D721Med (cell line): ENCODE data around the gene CA9.

ENCODE experiments used
- DNase-seq: peaks from one replicate; pipeline ENCODE4 v3.0.0; 2011; ENCODE audit warnings: low spot score; ENCODE audit not compliant: insufficient read length
- FAIRE-seq: peaks from 2 replicates; lab custom pipeline; 2011; peaks lifted over from hg19 to GRCh38; lab: Jason Lieb, UNC
- CTCF ChIP-seq: IDR thresholded peaks from 2 replicates; pipeline ENCODE4 v1.5.1; 2012; ENCODE audit warnings: mild to moderate bottlenecking, control low read depth; ENCODE audit not compliant: insufficient read depth; ENCODE audit errors: missing control alignments

Gene CA9

GRCh38 chr9:35685506-35685905, 11.8 kb downstream of the CA9 start:
- no peak for TF ChIP-seq CTCF
- no peak for FAIRE-seq

DNA sequence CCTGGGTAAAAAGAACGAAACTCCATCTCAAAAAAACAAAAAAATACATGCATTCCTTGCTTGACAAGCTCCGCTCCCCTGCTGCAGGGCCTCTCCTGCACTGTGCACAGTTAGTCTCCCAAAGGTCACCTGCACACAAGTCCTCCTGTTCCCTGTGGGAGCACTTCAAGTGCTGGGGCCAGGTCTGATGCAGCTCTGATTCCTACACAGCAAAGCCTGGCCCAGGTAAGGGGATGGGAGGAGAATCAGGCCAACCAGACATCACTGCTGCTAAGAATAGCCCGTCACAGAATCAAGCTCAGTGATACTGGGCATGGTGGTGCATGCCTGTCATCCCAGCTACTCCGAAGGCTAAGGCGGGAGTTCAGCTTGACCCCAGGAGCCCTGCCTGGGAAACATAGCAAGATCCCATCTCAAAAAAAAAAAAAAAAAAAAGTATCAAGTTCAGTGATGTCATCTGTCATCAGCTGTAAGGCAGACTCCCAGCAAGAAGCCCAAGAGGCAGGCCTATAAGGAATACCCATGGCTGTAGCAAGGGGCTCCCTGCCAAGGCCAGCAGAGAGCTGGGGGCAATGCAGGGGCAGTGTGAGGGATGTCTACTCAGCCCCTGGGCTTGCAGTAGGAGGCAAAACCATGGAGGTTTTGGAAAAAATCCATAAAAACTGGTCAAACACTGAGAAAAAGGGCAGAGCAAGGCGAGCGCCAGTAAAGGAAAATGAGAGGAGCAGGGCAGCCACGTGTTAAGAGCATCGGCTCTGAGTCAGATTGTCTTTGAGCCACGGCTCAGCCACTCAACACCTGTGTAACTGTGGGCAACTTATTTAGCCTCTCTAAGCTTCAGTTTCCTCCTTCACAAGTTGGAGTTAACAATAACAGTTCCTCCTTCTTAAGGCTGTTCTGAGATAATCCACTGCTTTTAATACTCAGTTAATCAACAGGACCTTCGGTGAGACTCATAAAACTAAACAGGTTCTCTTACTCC, 12.8 kb downstream of the CA9 start:
- TF ChIP-seq CTCF = no peak
- FAIRE-seq = no peak
- no peak for DNase-seq

More at GRCh38 chr9:35685506-35685905, 11.8 kb downstream of the CA9 start:
- DNase-seq = no peak

- FAIRE-seq = no peak
- TF ChIP-seq CTCF = no peak
These were observed 13.6 kb downstream of the CA9 start for GRCh38 chr9:35687306-35687705.

DNA sequence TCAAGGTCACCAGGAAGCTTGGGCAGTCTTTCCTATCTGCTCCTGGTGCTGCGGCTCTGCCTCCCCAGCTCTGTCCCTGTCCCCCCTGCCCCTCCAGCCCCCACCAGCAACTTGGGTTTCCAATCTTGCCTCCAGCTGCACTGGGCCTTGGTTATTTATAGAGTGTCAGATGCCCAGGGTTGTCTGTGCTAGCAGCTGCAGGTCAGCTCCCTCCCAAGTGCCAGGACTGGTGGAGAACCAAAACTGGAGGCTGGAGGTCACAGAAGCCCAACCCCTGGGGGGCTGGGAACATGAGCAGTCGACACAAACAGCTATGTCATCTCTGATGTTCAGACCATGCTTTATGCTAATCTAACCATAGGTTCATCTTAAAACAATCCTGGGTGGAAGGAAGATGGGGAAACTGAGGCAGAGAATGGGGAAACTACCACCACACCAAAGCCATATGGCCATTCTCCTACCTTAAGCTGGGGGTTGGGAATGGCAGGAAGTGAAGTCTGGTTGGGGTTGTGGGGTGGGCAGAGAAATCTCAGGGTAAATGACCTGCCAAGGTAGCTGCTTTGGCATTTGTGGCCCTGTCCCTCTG, 14.3 kb downstream of the CA9 start:
- FAIRE-seq (no peak), DNase-seq (no peak)
- no peak for TF ChIP-seq CTCF

More at GRCh38 chr9:35687306-35687705, 13.6 kb downstream of the CA9 start:
- no peak for DNase-seq

- FAIRE-seq (no peak), DNase-seq (no peak)
- no peak for TF ChIP-seq CTCF
These were observed 15.1 kb downstream of the CA9 start for GRCh38 chr9:35688558-35689541.

GRCh38 chr9:35689542-35690293, 16.0 kb downstream of the CA9 start, which contains the start of gene TPM2:
Gene TPM2, minus strand, starts transcription at chr9:35689925. Its CDS starts 108 bp downstream, at chr9:35689817.
- FAIRE-seq (no peak), DNase-seq (no peak)
- TF ChIP-seq CTCF = no peak
